ENCODE measurements around the gene OR5K3.

OR5K3 gene

GRCh38 chr3:98440283-98440682 lies 49.8 kb downstream of the OR5K3 start:
- DNase-seq = no peak
